GM19455 (cell line): ENCODE data around the gene ZKSCAN1.

Experiments used
- ATAC-seq: cut with Tn5 transposase; IDR thresholded peaks from one replicate; pipeline ENCODE4 v1.9.1; 2021; ENCODE audit not compliant: unreplicated experiment

Gene ZKSCAN1

GRCh38 chr7:100034871-100035510, 19.6 kb downstream of the ZKSCAN1 start:
- ATAC-seq = no peak

GRCh38 chr7:100035876-100036275, 20.5 kb downstream of the ZKSCAN1 start:
- no peak for ATAC-seq

- no peak for ATAC-seq
Observed at GRCh38 chr7:100038326-100038725, 22.9 kb downstream of the ZKSCAN1 start.

GRCh38 chr7:100040575-100040974, 25.2 kb downstream of the ZKSCAN1 start:
- no peak for ATAC-seq

- no peak for ATAC-seq
Observed at GRCh38 chr7:100044718-100045117, 29.3 kb downstream of the ZKSCAN1 start.

- ATAC-seq = no peak
Observed at GRCh38 chr7:100048680-100049079, 33.3 kb downstream of the ZKSCAN1 start.

GRCh38 chr7:100049441-100050291, 34.3 kb downstream of the ZKSCAN1 start, which contains the start of gene ZSCAN21:
ZSCAN21 (plus strand) TSS chr7:100049774; CDS start chr7:100057007, 7,233 bp downstream.
- ATAC-seq = peak; percentile 92

GRCh38 chr7:100051611-100052010, 36.2 kb downstream of the ZKSCAN1 start:
- ATAC-seq = no peak

- ATAC-seq = no peak
Observed at GRCh38 chr7:100053215-100053614, 37.8 kb downstream of the ZKSCAN1 start.

GRCh38 chr7:100057006-100057405, 41.6 kb downstream of the ZKSCAN1 start:
- ATAC-seq = no peak

GRCh38 chr7:100059251-100059739, 43.9 kb downstream of the ZKSCAN1 start:
- no peak for ATAC-seq

- ATAC-seq = no peak
Observed at GRCh38 chr7:100061518-100062193, 46.3 kb downstream of the ZKSCAN1 start.

- ATAC-seq = no peak
Observed at GRCh38 chr7:100063376-100063775, 48.0 kb downstream of the ZKSCAN1 start.

- no peak for ATAC-seq
Observed at GRCh38 chr7:100064162-100064561, 48.8 kb downstream of the ZKSCAN1 start.

- ATAC-seq = no peak
Observed at GRCh38 chr7:100065452-100066186, 50.2 kb downstream of the ZKSCAN1 start.

- ATAC-seq = no peak
Observed at GRCh38 chr7:100066953-100067352, 51.6 kb downstream of the ZKSCAN1 start.

- no peak for ATAC-seq
Observed at GRCh38 chr7:100069991-100070390, 54.6 kb downstream of the ZKSCAN1 start.

GRCh38 chr7:100071018-100071723, 55.8 kb downstream of the ZKSCAN1 start:
- no peak for ATAC-seq

GRCh38 chr7:100072462-100072861, 57.1 kb downstream of the ZKSCAN1 start:
- no peak for ATAC-seq

GRCh38 chr7:100074841-100075240, 59.4 kb downstream of the ZKSCAN1 start:
- no peak for ATAC-seq
